WI38 (cell line): ENCODE data around the gene DIAPH3.

ENCODE experiments used
- H3K4me3 ChIP-seq: 2 replicates; pipeline ENCODE4 v1.5.1; 2011; ENCODE audit warnings: low read depth, mild to moderate bottlenecking, control low read depth, low read length
- TF ChIP-seq, protein P1 (sequence below): IDR thresholded peaks from 2 replicates; pipeline ENCODE4 v1.5.1; 2012; ENCODE audit warnings: low read depth, mild to moderate bottlenecking, control low read depth, low read length

DIAPH3 gene

GRCh38 chr13:59746291-59746962 lies 417.3 kb downstream of the DIAPH3 start:
- H3K4me3 ChIP-seq = no peak overlapping the region
- TF ChIP-seq, protein P1, sequence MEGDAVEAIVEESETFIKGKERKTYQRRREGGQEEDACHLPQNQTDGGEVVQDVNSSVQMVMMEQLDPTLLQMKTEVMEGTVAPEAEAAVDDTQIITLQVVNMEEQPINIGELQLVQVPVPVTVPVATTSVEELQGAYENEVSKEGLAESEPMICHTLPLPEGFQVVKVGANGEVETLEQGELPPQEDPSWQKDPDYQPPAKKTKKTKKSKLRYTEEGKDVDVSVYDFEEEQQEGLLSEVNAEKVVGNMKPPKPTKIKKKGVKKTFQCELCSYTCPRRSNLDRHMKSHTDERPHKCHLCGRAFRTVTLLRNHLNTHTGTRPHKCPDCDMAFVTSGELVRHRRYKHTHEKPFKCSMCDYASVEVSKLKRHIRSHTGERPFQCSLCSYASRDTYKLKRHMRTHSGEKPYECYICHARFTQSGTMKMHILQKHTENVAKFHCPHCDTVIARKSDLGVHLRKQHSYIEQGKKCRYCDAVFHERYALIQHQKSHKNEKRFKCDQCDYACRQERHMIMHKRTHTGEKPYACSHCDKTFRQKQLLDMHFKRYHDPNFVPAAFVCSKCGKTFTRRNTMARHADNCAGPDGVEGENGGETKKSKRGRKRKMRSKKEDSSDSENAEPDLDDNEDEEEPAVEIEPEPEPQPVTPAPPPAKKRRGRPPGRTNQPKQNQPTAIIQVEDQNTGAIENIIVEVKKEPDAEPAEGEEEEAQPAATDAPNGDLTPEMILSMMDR = no peak

DNA sequence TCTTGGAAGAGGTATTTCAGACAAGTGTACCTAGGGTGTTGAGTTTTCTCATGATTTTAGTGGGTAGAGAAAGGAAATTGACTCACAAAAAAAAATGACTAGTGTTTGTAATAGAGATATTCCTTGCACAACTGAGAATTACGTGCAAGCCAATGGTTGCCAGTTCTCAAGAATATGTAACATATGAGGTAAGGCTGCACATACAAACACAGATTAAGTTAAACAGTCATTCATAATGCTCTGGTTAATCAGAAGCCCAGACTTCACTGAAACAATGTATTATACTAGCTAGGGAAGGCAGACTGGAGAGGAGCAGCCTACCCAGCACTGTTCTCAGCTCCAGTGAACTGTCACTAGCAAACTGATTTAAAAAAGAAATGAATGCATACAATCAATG lies 418.3 kb downstream of the DIAPH3 start:
- peak overlapping the region; percentile 9; the same call in 1 of the 2 replicates for H3K4me3 ChIP-seq
- TF ChIP-seq, protein P1 = no peak

GRCh38 chr13:59744747-59745391 lies 418.9 kb downstream of the DIAPH3 start:
- TF ChIP-seq, protein P1 = no peak
- H3K4me3 ChIP-seq = peak overlapping the region; percentile 9; the same call in 1 of the 2 replicates

- TF ChIP-seq, protein P1 = no peak
- H3K4me3 ChIP-seq = no peak overlapping the region
Observed at GRCh38 chr13:59743195-59743594, 420.5 kb downstream of the DIAPH3 start.

DNA sequence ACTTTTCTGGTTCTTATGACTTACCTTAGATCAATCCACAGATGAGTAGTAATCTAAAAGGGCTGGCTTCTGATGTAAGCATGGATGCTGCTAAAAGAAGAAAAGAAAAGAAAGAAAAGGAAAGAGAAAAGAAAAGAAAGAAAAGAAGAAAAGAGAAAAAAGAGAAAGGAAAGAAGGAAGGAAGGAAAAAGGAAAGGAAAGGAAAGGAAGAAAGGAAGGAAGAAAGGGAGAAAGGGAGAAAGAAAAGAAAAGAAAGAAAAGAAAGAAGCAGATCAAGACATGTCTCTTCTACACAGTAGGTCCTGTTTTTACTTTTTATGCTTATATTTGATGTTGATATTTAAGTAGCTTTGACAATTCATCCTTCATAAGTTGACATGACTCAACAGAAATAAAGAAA lies 421.3 kb downstream of the DIAPH3 start:
- H3K4me3 ChIP-seq = no peak overlapping the region
- TF ChIP-seq, protein P1 = no peak

DNA sequence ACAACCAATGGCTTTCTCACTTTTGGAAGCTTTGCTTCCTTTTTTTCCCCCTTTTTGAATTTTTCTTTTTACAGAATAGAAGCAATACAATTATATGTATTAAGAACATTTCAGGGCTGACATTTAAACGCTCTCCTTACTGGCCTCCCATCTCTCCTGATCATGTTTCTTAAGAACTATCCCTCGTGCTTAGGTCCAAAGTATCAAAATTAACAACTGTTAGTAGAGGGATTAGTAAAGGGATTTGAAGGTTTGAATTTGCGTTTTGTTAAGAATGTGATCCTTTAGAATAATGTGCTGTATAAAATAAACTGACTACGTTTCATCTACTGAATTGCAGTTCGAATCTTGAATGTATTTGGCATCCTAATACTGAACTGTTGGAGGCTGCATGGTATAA lies 424.8 kb downstream of the DIAPH3 start:
- no peak overlapping the region for H3K4me3 ChIP-seq
- TF ChIP-seq, protein P1 = no peak

- TF ChIP-seq, protein P1 = no peak
- H3K4me3 ChIP-seq = no peak overlapping the region
Observed at GRCh38 chr13:59734393-59734792, 429.3 kb downstream of the DIAPH3 start.
